ENCODE data around the gene RAB24.
"Not testable (repeated sequence)": the region's sequence is repeated elsewhere in the genome, so short reads cannot be mapped to it uniquely, and the experiment has no call there.

Gene RAB24

DNA sequence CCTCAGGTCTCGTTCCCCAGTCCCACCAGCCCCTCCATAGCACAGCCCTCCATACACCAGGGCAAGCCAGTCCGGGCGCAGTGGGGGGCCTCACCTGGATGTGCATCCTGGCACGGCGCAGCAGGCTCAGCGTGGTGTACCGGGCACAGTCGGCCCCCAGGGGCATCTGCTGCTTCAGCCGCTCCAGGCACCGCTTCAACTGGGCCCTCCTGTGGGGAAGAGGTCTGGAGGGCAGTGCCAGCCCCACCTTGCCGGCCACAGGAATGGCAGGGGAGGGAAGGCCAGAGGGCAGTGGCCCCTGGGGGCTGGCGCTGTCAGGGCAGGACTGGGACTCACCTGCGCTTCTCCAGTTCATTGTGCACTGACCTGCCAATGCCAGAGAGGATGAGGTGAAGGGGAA lies 6.8 kb upstream of the RAB24 start:
- no peak overlapping the region for H3K4me3 ChIP-seq (ENCODE audit: low read length)
- TF ChIP-seq CTCF (IDR thresholded peaks at IDR 0.05; ENCODE audit: insufficient read depth, low read depth, low read length, missing control alignments): no peak
- DNase-seq (ENCODE audit: low read depth): no peak

DNA sequence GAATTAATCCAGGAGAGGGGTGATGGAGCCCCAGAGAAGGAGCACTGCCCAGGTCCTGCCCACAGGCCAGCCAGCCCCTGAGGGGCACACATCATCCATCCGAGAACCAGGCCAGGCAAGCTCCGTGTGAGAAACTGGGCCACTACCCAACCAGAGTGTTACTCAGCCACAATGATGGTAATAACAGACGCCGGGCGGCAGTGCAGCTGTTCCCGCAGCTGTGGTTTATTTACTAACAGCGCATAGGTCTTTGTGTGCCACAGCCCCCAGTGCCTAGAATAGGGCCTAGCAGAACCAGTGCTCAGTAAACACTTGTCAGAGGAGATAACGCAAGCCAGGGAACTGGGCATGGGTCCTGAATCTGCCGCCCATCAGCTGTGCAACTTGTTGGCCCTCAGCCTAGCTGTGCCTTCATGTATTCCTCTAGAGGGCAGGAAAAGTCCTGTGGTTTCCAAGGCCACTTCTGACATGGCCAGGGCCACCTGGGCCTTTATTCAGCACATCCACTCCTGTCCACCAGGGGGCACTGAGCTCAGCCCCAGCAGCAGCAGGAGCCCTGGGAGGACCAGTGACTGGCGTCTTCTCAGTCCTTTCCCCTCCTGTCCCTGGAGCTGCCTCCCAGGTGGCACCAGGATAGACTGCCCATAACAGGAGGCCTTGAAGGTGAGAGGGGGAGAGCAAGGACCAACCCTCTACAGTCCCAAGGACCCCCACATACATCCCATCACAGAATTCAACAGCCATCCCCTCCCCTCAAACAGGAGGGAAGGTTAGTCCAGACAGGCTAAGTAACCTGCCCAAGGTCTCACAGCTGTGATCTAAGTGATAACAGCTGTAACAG lies 6.1 kb upstream of the RAB24 start:
- peak; percentile 84 for DNase-seq (ENCODE audit: low read depth)
- peak; percentile 90 for TF ChIP-seq CTCF (IDR thresholded peaks at IDR 0.05; ENCODE audit: insufficient read depth, low read depth, low read length, missing control alignments)
- no peak overlapping the region for H3K4me3 ChIP-seq (ENCODE audit: low read length)

DNA sequence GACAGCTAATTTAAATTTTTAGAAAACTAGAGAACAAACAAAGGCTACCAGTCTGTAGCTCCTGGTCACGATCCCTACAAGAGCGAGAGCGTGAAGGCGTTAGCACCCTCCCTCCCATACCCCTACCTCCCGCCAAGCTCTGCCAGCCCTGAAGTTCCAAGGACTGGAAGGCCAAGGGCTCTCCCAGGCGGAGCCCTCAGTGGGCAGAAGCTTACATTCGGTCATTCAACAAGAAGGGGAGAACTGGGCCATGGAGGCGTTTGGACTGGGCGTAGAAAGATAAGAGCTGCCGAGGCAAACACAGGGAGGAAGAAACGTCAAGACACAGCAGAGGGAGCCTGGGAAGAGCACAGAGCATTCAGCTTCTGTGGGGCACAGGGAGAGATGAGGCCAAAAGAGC lies 5.2 kb upstream of the RAB24 start:
- no peak for TF ChIP-seq CTCF (IDR thresholded peaks at IDR 0.05; ENCODE audit: insufficient read depth, low read depth, low read length, missing control alignments)
- H3K4me3 ChIP-seq (ENCODE audit: low read length): no peak overlapping the region
- DNase-seq (ENCODE audit: low read depth): no peak

GRCh38 chr5:177307544-177308363 lies 4.2 kb upstream of the RAB24 start:
- no peak for TF ChIP-seq CTCF (IDR thresholded peaks at IDR 0.05; ENCODE audit: insufficient read depth, low read depth, low read length, missing control alignments)
- no peak overlapping the region for H3K4me3 ChIP-seq (ENCODE audit: low read length)
- DNase-seq (ENCODE audit: low read depth): no peak

DNA sequence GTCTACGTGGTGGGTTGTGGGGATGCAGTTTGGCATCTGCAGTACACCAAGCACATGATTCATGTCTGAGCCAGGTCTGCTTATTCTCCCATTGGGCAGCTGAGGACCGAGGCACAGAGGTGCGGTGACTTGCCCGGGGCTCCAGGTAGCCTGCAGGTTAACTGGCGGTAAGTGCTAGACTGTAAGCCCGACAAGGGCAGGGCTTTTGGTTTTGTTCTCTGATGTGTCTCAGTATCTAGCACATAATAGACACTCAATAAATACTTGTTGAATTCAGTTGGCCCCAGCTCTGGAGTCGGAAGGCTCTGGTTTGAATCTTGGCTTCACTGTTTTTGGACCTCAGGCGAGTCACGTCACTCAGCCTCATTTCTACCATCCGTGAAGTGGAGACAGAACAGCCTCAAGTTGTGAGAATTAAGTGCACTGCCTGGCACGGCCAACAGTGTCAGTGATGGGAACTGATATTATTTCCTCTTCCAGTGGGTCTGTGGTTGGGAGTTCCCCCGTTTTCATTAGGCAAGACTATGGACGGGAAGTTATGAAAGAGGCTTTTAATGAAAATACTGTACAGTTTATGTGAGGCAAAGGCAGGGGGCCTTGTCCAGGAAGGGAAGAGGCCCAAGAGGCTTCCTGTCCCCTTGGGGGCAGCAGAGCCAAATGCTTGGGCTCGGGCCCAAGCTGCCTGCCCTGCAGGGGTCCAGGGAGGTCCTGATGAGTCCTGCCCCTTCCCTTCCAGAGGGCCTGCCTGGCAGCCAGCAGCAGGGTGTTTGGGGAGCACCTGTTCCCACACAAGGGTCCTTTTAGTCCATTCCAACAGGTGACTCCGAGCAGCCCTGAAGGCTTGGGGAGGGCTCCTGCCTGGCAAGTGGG lies 3.4 kb upstream of the RAB24 start:
- no peak overlapping the region for H3K4me3 ChIP-seq (ENCODE audit: low read length)
- peak; percentile 18 for DNase-seq (ENCODE audit: low read depth)
- TF ChIP-seq CTCF (IDR thresholded peaks at IDR 0.05; ENCODE audit: insufficient read depth, low read depth, low read length, missing control alignments): no peak

DNA sequence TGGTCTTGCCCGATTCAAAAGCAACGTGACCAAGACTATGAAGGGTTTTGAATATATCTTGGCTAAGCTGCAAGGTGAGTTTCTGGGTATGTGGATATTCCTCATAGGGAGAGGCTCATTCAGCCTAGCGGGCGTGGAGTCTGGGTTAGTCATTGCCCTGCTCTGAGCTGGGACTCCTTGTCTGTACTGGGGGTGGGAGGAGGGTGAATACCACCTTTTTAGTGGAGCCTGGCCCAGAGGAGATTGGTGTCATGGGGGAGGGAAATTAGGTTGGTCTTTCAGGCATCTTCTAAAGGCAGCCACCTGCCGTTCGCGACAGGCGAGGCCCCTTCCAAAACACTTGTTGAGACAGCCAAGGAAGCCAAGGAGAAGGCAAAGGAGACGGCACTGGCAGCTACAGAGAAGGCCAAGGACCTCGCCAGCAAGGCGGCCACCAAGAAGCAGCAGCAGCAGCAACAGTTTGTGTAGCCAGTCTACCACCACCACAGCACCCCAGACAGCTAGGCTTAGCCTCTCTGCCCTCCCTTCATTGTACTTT lies 2.7 kb upstream of the RAB24 start:
- peak; percentile 75 for DNase-seq (ENCODE audit: low read depth)
- H3K4me3 ChIP-seq (ENCODE audit: low read length): not testable (repeated sequence)
